Effector memory CD8-positive, alpha-beta T cell (primary cell): Measurements from ENCODE around the gene RSF1.

Source experiments
- ATAC-seq: fragments of 150-1000 bp; cut with Tn5 transposase; replicated peaks from 2 replicates; pipeline ENCODE4 v1.10.0; 2021; ENCODE audit warnings: mild to moderate bottlenecking, moderate library complexity
- DNase-seq, 3 experiments: peaks; one replicate each; pipeline ENCODE4 v3.0.0; 2021
- H3K27ac Mint-ChIP-seq, 2 donors: one replicate each; pipeline ENCODE4 v1.8.0; 2022; ENCODE audit warnings: mild to moderate bottlenecking in 2 of 2, mixed read lengths in 2 of 2, moderate library complexity in 2 of 2
- H3K27me3 Mint-ChIP-seq, 2 donors: one replicate each; pipeline ENCODE4 v1.8.0; 2022; ENCODE audit warnings: mixed read lengths in 2 of 2
- H3K36me3 Mint-ChIP-seq: one replicate; pipeline ENCODE4 v1.8.0; 2022; ENCODE audit warnings: mild to moderate bottlenecking, moderate library complexity, mixed read lengths; ENCODE audit not compliant: insufficient read depth
- H3K4me1 Mint-ChIP-seq, 2 donors: one replicate each; pipeline ENCODE4 v1.8.0; 2022; ENCODE audit warnings: low read depth in 2 of 2, mixed read lengths in 2 of 2
- H3K4me3 Mint-ChIP-seq, 2 donors: one replicate each; pipeline ENCODE4 v1.8.0; 2022; ENCODE audit warnings: mild to moderate bottlenecking in 2 of 2, mixed read lengths in 2 of 2, moderate library complexity in 2 of 2
- H3K9me3 Mint-ChIP-seq, 2 donors: one replicate each; pipeline ENCODE4 v1.8.0; 2022; ENCODE audit warnings: mixed read lengths in 2 of 2

Gene RSF1

GRCh38 chr11:77753230-77753629, 67.3 kb downstream of the RSF1 start:
- H3K4me1 Mint-ChIP-seq: peaks cover 22 to 37% of the 10 kb centered on the region in 2 donors
- H3K27ac Mint-ChIP-seq: no peak overlapping the region
- no peaks in the 10 kb centered on the region for H3K27me3 Mint-ChIP-seq
- H3K36me3 Mint-ChIP-seq: peaks cover 20% of the 10 kb centered on the region
- no peaks in the 10 kb centered on the region for H3K9me3 Mint-ChIP-seq
- DNase-seq (no peak), ATAC-seq (no peak)
- no peak overlapping the region for H3K4me3 Mint-ChIP-seq

DNA sequence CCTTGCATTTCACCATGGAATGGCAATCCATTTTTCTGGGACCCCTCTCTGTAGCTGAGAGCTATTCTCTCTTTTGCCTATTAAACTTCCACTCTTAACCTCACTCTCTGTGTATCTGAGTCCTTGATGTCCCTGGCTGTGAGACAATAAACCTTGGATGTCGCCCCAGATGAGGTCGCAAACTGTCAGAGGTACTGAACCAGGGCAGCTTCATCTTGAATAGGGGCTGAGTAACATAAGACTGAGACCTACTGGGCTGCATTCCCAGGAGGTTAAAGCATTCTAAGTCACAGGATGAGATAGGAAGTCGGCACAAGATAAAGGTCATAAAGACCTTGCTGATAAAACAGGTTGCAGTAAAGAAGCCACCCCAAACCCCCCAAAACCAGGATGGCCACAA, 68.0 kb downstream of the RSF1 start:
- Mint-ChIP-seq H3K4me3 (no peak overlapping the region), H3K4me1 (peaks cover 26 to 36% of the 10 kb centered on the region in 2 donors), H3K27ac (no peak overlapping the region), H3K36me3 (peaks cover 18% of the 10 kb centered on the region), H3K9me3 (no peaks in the 10 kb centered on the region), H3K27me3 (no peaks in the 10 kb centered on the region)
- DNase-seq (no peak), ATAC-seq (no peak)

DNA sequence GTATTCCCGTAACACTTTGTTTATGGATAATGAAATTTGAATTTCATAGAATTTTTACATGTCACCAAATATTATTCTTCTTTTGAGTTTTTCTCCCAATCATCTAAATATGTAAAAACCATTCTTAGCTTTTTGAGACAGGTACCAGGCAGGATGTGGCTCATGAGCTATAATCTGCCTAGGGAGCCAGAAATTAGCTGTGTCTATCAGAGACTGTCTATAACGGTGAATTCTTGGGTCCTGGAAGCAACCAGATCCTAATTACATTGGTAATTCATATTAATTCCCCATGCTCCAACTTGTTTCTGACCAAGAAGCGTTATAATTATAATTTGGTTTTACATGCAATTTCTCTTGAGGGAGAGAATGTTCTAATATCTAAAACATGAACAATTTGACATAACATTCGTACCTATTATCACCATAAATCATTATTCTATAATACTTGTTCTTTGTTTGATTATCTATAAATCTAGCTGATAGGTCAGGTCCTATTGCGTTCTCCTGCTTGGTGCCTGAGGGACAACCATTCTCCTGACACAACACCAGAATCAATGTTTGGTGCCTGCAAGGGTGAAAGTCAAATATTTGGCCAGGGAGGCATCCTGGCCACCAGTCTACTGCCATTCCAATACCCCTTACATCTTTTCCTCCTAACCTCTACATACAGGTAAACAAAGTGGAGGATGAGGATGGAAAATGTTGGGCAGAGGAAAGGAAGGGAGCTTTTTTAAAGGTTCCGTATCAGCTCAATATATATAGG, 69.9 kb downstream of the RSF1 start:
- Mint-ChIP-seq H3K36me3 (peaks cover 15% of the 10 kb centered on the region), H3K27me3 (no peaks in the 10 kb centered on the region), H3K9me3 (no peaks in the 10 kb centered on the region), H3K27ac (no peak overlapping the region), H3K4me1 (peaks cover 23 to 36% of the 10 kb centered on the region in 2 donors), H3K4me3 (no peak overlapping the region)
- ATAC-seq (no peak), DNase-seq (no peak)

GRCh38 chr11:77749232-77749631, 71.3 kb downstream of the RSF1 start:
- Mint-ChIP-seq H3K4me1 (peaks cover 18 to 36% of the 10 kb centered on the region in 2 donors), H3K27me3 (no peaks in the 10 kb centered on the region), H3K36me3 (peaks cover 5% of the 10 kb centered on the region), H3K27ac (no peak overlapping the region), H3K4me3 (no peak overlapping the region), H3K9me3 (no peaks in the 10 kb centered on the region)
- no peak for ATAC-seq
- no peak for DNase-seq

DNA sequence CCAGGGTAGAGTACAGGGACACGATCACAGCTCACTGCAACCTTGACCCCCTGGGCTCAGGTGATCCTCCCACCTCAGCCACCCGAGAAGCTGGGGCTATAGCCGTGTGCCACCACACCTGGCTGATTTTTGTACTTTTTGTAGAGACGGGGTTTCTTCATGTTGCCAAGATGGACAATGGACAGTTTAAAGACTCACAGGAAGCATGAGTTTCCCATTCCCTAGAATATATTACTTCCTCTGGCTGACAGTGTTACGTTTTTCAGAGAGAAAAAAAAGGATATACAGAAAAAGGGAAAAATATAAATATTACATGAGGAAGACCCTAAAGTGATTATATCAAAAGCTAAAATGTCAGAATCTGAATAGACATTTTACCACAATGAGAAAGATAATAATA, 72.3 kb downstream of the RSF1 start:
- Mint-ChIP-seq H3K36me3 (no peaks in the 10 kb centered on the region), H3K27ac (no peak overlapping the region), H3K4me1 (peaks cover 16 to 32% of the 10 kb centered on the region in 2 donors), H3K9me3 (no peaks in the 10 kb centered on the region), H3K4me3 (no peak overlapping the region), H3K27me3 (no peaks in the 10 kb centered on the region)
- ATAC-seq (no peak), DNase-seq (no peak)

DNA sequence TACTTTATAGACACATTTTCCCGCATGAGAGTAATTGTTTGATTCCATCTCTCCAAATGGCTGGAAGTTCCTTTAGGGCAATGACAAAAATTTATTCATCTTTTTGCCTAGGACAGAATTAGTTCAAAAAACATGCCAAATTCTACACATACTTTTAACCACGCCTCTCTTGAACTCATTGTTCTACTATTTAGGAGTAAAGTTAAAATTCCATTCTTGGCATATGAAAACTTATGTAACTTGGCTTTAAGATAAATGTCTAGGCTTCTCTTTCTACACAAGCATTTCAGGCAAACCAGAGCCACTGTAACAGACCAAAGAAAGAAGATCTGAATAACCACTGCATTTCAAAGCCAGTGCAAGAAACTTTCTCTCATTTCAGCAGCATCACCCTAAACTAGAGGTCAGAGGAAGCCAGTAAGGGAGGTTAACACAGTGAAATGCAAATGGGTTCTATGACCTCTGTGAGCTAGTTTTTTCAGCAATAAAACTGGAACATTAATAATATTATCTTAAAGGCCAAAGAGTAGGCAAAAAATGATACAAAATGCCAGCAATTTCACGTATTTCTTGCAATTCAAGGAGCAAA, 73.0 kb downstream of the RSF1 start:
- Mint-ChIP-seq H3K36me3 (no peaks in the 10 kb centered on the region), H3K9me3 (no peaks in the 10 kb centered on the region), H3K27ac (peak overlapping the region in 1 of 2 donors; percentile 81), H3K4me3 (no peak overlapping the region), H3K4me1 (peaks cover 14 to 25% of the 10 kb centered on the region in 2 donors), H3K27me3 (no peaks in the 10 kb centered on the region)
- DNase-seq (no peak), ATAC-seq (no peak)

DNA sequence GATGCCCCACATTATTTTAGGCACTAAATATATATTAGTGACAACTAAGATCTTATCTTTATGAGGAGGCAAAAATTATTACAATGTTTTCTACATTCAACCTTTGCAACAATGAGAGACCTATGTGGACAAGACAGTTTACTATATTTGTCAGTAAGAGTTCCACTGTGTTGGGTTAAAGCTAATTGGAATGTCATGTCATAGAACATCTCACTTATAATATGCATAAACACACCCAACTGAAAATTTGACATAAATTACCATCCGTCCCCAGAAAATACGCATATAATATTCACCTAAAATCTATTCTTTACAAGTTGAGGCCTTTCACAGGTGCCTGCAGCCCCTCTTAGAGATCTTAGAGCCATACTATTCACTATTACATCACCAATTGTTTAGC, 84.0 kb downstream of the RSF1 start:
- H3K27me3 Mint-ChIP-seq: no peaks in the 10 kb centered on the region
- peaks cover 52% of the 10 kb centered on the region for H3K36me3 Mint-ChIP-seq
- H3K27ac Mint-ChIP-seq: peak overlapping the region in 1 of 2 donors; percentile 48
- H3K4me1 Mint-ChIP-seq: no peaks in the 10 kb centered on the region
- DNase-seq (no peak), ATAC-seq (no peak)
- no peaks in the 10 kb centered on the region for H3K9me3 Mint-ChIP-seq
- H3K4me3 Mint-ChIP-seq: no peak overlapping the region

DNA sequence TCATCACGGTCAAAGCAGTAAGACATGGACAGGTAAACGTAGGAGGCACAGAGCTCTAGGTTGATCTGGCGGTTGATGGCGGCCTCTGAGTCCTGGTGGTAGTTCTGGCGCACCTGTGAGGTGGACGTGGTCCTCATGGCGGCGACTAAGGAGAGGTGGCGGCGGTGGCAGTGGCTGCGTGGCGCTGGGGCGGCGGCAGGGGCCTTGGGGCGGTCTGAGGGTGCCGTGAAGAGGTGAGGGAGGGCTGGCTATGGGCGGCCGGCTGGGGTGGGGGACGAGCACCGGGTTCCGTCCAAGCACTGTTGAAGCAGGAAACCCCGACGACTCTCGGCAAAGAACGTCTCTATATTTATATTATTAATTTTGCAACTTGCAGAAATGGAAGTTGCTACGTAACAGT, 85.6 kb downstream of the RSF1 start:
- ATAC-seq (no peak), DNase-seq (no peak)
- Mint-ChIP-seq H3K4me3 (no peak overlapping the region), H3K27me3 (no peaks in the 10 kb centered on the region), H3K4me1 (peaks cover 0 to 4% of the 10 kb centered on the region in 2 donors), H3K36me3 (peaks cover 47% of the 10 kb centered on the region), H3K9me3 (peaks cover 4 to 9% of the 10 kb centered on the region in 2 donors), H3K27ac (no peak overlapping the region)

GRCh38 chr11:77732143-77732542, 88.4 kb downstream of the RSF1 start:
- Mint-ChIP-seq H3K4me3 (no peak overlapping the region), H3K9me3 (peaks cover 4 to 9% of the 10 kb centered on the region in 2 donors), H3K4me1 (peaks cover 0 to 10% of the 10 kb centered on the region in 2 donors), H3K27ac (no peak overlapping the region), H3K27me3 (no peaks in the 10 kb centered on the region), H3K36me3 (peaks cover 28% of the 10 kb centered on the region)
- DNase-seq (no peak), ATAC-seq (no peak)

GRCh38 chr11:77730789-77731188, 89.7 kb downstream of the RSF1 start:
- H3K27ac Mint-ChIP-seq: no peak overlapping the region
- H3K4me1 Mint-ChIP-seq: peaks cover 0 to 14% of the 10 kb centered on the region in 2 donors
- no peak overlapping the region for H3K4me3 Mint-ChIP-seq
- peaks cover 26% of the 10 kb centered on the region for H3K36me3 Mint-ChIP-seq
- H3K27me3 Mint-ChIP-seq: no peaks in the 10 kb centered on the region
- ATAC-seq (no peak), DNase-seq (no peak)
- peaks cover 4 to 9% of the 10 kb centered on the region in 2 donors for H3K9me3 Mint-ChIP-seq

DNA sequence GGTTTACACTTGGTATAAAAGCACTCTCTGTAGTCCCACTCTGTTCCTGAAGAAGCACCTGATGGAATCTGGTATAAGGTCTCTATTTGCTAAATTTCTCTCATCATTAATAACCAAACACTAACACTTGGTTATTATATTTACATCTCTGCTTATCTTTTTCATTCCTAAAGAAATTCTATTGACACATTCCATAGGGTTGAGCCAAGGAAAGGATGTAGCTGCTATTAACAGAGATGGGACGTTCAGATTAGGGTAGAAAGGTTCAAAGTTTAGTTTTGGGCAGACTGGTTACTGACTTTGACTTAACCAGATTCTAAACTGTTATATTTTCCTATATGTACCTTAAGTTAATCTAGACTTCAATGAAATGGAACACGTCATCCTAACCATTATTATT, 91.5 kb downstream of the RSF1 start:
- peaks cover 4 to 9% of the 10 kb centered on the region in 2 donors for H3K9me3 Mint-ChIP-seq
- no peak for ATAC-seq
- peaks cover 25% of the 10 kb centered on the region for H3K36me3 Mint-ChIP-seq
- no peak for DNase-seq
- H3K27ac Mint-ChIP-seq: peak overlapping the region in 1 of 2 donors; percentile 27
- peaks cover 0 to 18% of the 10 kb centered on the region in 2 donors for H3K4me1 Mint-ChIP-seq
- H3K27me3 Mint-ChIP-seq: no peaks in the 10 kb centered on the region
- H3K4me3 Mint-ChIP-seq: no peak overlapping the region

DNA sequence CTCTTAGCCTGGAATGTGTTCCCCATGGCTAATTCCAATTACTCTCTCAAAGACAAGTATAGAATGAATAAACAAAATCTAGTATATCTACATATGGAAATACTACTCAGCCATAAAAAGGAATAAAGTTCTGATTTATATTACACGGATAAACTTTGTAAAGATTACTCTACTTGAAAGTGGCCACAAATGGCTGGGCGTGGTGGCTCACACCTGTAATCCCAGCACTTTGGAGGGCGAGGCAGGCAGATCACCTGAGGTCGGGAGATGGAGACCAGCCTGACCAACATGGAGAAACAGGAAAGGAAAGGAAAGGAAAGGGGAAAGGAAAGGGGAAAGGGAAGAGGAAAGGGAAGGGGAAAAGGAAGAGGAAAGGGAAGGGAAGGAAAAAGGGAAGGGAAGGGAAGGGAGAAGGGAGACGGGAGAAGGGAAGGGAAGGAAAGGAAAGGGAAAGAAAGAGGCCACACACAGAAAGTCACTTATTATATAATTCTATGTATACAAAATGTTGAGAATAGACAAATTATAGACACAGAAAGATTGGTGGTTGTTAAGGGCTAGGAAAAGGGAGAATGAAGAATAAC, 92.2 kb downstream of the RSF1 start:
- peak overlapping the region in 1 of 2 donors; percentile 27 for H3K27ac Mint-ChIP-seq
- peaks cover 0 to 18% of the 10 kb centered on the region in 2 donors for H3K4me1 Mint-ChIP-seq
- DNase-seq: no peak
- no peak for ATAC-seq
- peaks cover 24% of the 10 kb centered on the region for H3K36me3 Mint-ChIP-seq
- no peak overlapping the region for H3K4me3 Mint-ChIP-seq
- peaks cover 4 to 9% of the 10 kb centered on the region in 2 donors for H3K9me3 Mint-ChIP-seq
- H3K27me3 Mint-ChIP-seq: no peaks in the 10 kb centered on the region

GRCh38 chr11:77726524-77726923, 94.0 kb downstream of the RSF1 start:
- DNase-seq: no peak
- no peak for ATAC-seq
- H3K36me3 Mint-ChIP-seq: peaks cover 34% of the 10 kb centered on the region
- H3K4me1 Mint-ChIP-seq: peaks cover 0 to 25% of the 10 kb centered on the region in 2 donors
- H3K4me3 Mint-ChIP-seq: no peak overlapping the region
- peaks cover 4 to 9% of the 10 kb centered on the region in 2 donors for H3K9me3 Mint-ChIP-seq
- no peaks in the 10 kb centered on the region for H3K27me3 Mint-ChIP-seq
- peak overlapping the region in 1 of 2 donors; percentile 75 for H3K27ac Mint-ChIP-seq

DNA sequence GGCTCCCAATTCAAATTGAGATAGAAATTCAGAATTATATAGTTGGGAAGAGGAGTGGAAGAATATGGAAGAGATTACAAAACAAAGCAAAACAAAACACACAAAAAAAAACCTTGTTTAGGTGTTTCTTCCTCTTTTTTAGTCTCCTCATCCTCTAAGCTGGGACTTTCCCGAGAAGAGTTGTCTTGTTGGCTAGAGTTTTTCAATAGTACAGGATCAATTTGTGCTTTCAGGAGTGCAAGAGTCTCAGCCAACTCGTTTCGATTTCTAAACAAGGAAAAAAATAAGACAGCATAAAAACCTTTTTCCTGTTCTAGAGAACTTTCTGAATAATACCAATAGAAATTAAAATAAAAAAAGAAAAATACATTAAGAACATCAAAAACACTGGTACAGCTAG, 95.1 kb downstream of the RSF1 start:
- Mint-ChIP-seq H3K4me3 (no peak overlapping the region), H3K27me3 (no peaks in the 10 kb centered on the region), H3K9me3 (peaks cover 0 to 1% of the 10 kb centered on the region in 2 donors), H3K36me3 (peaks cover 34% of the 10 kb centered on the region), H3K27ac (no peak overlapping the region), H3K4me1 (peaks cover 0 to 21% of the 10 kb centered on the region in 2 donors)
- DNase-seq (no peak), ATAC-seq (no peak)
